ENCODE data around the gene ZNF691.

- TF ChIP-seq, protein P1, sequence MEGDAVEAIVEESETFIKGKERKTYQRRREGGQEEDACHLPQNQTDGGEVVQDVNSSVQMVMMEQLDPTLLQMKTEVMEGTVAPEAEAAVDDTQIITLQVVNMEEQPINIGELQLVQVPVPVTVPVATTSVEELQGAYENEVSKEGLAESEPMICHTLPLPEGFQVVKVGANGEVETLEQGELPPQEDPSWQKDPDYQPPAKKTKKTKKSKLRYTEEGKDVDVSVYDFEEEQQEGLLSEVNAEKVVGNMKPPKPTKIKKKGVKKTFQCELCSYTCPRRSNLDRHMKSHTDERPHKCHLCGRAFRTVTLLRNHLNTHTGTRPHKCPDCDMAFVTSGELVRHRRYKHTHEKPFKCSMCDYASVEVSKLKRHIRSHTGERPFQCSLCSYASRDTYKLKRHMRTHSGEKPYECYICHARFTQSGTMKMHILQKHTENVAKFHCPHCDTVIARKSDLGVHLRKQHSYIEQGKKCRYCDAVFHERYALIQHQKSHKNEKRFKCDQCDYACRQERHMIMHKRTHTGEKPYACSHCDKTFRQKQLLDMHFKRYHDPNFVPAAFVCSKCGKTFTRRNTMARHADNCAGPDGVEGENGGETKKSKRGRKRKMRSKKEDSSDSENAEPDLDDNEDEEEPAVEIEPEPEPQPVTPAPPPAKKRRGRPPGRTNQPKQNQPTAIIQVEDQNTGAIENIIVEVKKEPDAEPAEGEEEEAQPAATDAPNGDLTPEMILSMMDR (IDR thresholded peaks at IDR 0.05): peak in 4 of 6 experiments; percentile 33 to 54 (median 34)
- peak in 2 of 4 donors; percentile 55 to 71 for TF ChIP-seq POLR2A (IDR thresholded peaks at IDR 0.05)
These were observed at the start of gene ZNF691 for GRCh38 chr1:42846257-42847110.

Measured in esophagus squamous epithelium (tissue), 4 donors.